RWPE1 (cell line): ENCODE measurements around the gene PAXX.

Experiments used
- CTCF ChIA-PET: fragments of 350-600 bp; sonication (Branson Sonifier 250); formaldehyde crosslinking; extraction: SDS; loops from one replicate; lab custom pipeline; 2021; lab: Yijun Ruan, JAX
- POLR2A ChIA-PET: fragments of 400-600 bp; formaldehyde crosslinking; extraction: SDS; loops from one replicate; lab custom pipeline; 2020; ENCODE audit warnings: antibody characterized with exemption; ENCODE audit not compliant: low non-redundant PET; lab: Yijun Ruan, JAX
- DNase-seq: peaks from one replicate; pipeline ENCODE4 v3.0.0; 2012; ENCODE audit warnings: low spot score
- H3K27ac ChIP-seq: fragments of 450-650 bp; 2 replicates; pipeline ENCODE4 v1.5.1; 2017
- CTCF ChIP-seq: fragments of 450-650 bp; conservative IDR thresholded peaks from 2 replicates; pipeline ENCODE4 v1.5.1; 2017; ENCODE audit warnings: low read depth, mild to moderate bottlenecking

The PAXX gene

GRCh38 chr9:136953771-136954269 lies 38.4 kb upstream of the PAXX start:
- POLR2A ChIA-PET = no interaction called here

GRCh38 chr9:136954270-136955083 lies 37.7 kb upstream of the PAXX start:
- no peak overlapping the region for H3K27ac ChIP-seq
- POLR2A ChIA-PET = interaction anchor here (0.6 kb wide), 1 partner anchor 70 kb away, joined by 3 read pairs; no protein-coding TSS in a partner anchor
- TF ChIP-seq CTCF = no peak
- DNase-seq = no peak
- CTCF ChIA-PET = interaction anchor here (0.6 to 1.1 kb wide), 3 partner anchors 13 to 75 kb away, joined by 3 to 4 read pairs (median 3); no protein-coding TSS in a partner anchor

More at GRCh38 chr9:136953771-136954269, 38.4 kb upstream of the PAXX start:
- TF ChIP-seq CTCF = no peak
- DNase-seq = no peak
- CTCF ChIA-PET = interaction anchor here (0.6 to 0.7 kb wide), 2 partner anchors 13 to 35 kb away, joined by 3 to 4 read pairs; no protein-coding TSS in a partner anchor
- no peak overlapping the region for H3K27ac ChIP-seq

- POLR2A ChIA-PET = interaction anchor here (0.6 kb wide), 1 partner anchor 69 kb away, joined by 3 read pairs; no protein-coding TSS in a partner anchor
- CTCF ChIA-PET = interaction anchor here (1.1 kb wide), 1 partner anchor 74 kb away, joined by 3 read pairs; no protein-coding TSS in a partner anchor
- no peak for DNase-seq
- no peak overlapping the region for H3K27ac ChIP-seq
- TF ChIP-seq CTCF = no peak
Measured at GRCh38 chr9:136955202-136955942, 36.9 kb upstream of the PAXX start.

GRCh38 chr9:136955943-136956335 lies 36.3 kb upstream of the PAXX start:
- ChIA-PET CTCF (interaction anchor here (0.6 kb wide), 1 partner anchor 1528 kb away, joined by 3 read pairs; no protein-coding TSS in a partner anchor), POLR2A (no interaction called here)
- no peak for DNase-seq
- TF ChIP-seq CTCF = no peak
- H3K27ac ChIP-seq = no peak overlapping the region

GRCh38 chr9:136956604-136957003 lies 35.6 kb upstream of the PAXX start:
- ChIA-PET CTCF (interaction anchor here (0.6 kb wide), 1 partner anchor 1529 kb away, joined by 3 read pairs; no protein-coding TSS in a partner anchor), POLR2A (no interaction called here)
- TF ChIP-seq CTCF = no peak

GRCh38 chr9:136957461-136957860 lies 34.8 kb upstream of the PAXX start:
- H3K27ac ChIP-seq = no peak overlapping the region
- no peak for TF ChIP-seq CTCF
- no peak for DNase-seq
- POLR2A ChIA-PET = no interaction called here
- CTCF ChIA-PET = no interaction called here

More at GRCh38 chr9:136956604-136957003, 35.6 kb upstream of the PAXX start:
- DNase-seq = no peak
- no peak overlapping the region for H3K27ac ChIP-seq
